Kidney (tissue), 14 donors: ENCODE data around the gene ITPR1. TPM values are rescaled to one million over a fixed set of nuclear protein-coding genes. Genes with fewer than 3 reads are reported as not detected.

Experiments
- DNase-seq, 5 donors: peaks; one replicate each; pipeline ENCODE4 v3.0.0-alpha.2; 2013 to 2020
- FAIRE-seq: peaks from 2 replicates; lab custom pipeline; 2012; peaks lifted over from hg19 to GRCh38; lab: Jason Lieb, UNC
- H3K27ac ChIP-seq, 2 donors: one replicate each; pipeline ENCODE4 v1.7.0; 2013; ENCODE audit warnings: low read depth in 2 of 2, low read length in 2 of 2, inconsistent platforms in 1 of 2
- H3K27me3 ChIP-seq: one replicate; pipeline ENCODE4 v1.7.1; 2013; ENCODE audit warnings: low read length, inconsistent platforms; ENCODE audit not compliant: control insufficient read depth, insufficient read depth
- H3K36me3 ChIP-seq, 3 donors: one replicate each; pipeline versions ENCODE4 v1.7.0 to v1.7.1; 2013; ENCODE audit warnings: low read length in 3 of 3, control low read depth in 1 of 3, inconsistent platforms in 1 of 3; ENCODE audit not compliant: insufficient read depth in 3 of 3, control insufficient read depth in 2 of 3
- H3K4me1 ChIP-seq, 3 donors: one replicate each; pipeline versions ENCODE4 v1.7.0 to v1.7.1; 2013; ENCODE audit warnings: low read length in 3 of 3, inconsistent platforms in 1 of 3, low read depth in 1 of 3; ENCODE audit not compliant: control insufficient read depth in 2 of 3, insufficient read depth in 2 of 3
- H3K4me3 ChIP-seq, 3 donors: one replicate each; pipeline versions ENCODE4 v1.7.0 to v1.8.1; 2013; ENCODE audit warnings: low read length in 3 of 3, control low read depth in 1 of 3, inconsistent platforms in 1 of 3
- H3K9ac ChIP-seq, 3 donors: one replicate each; pipeline versions ENCODE4 v1.7.0 to v1.7.1; 2013; ENCODE audit warnings: low read length in 3 of 3, control low read depth in 1 of 3, inconsistent platforms in 1 of 3
- H3K9me3 ChIP-seq, 3 donors: one replicate each; pipeline versions ENCODE4 v1.7.0 to v1.7.1; 2013; ENCODE audit warnings: low read length in 3 of 3, control low read depth in 1 of 3, inconsistent platforms in 1 of 3; ENCODE audit not compliant: control insufficient read depth in 2 of 3, insufficient read depth in 1 of 3
- CTCF ChIP-seq: IDR thresholded peaks from 3 replicates; pipeline ENCODE4 v1.5.1; 2012; ENCODE audit warnings: mild to moderate bottlenecking, moderate library complexity, borderline replicate concordance; ENCODE audit not compliant: insufficient read depth; ENCODE audit errors: extremely low read depth
- intact Hi-C: fragments of 100-400 bp; cut with DNase I; formaldehyde crosslinking; loops from one replicate; pipeline ENCODE4 v1.11.1; 2022
- polyA plus RNA-seq: library from polyadenylated mRNA; stranded (reverse); fragments of 350-450 nt; fragmentation: Illumina TruSeq; extraction: RNeasy Lipid Tissue Mini Kit (QIAGEN cat#74804); gene quantifications from one replicate; pipeline ENCODE4 v1.2.3, GENCODE V29; 2014; ENCODE audit warnings: low read depth, low replicate concordance; ENCODE audit not compliant: insufficient read depth
- total RNA-seq: library from RNA; stranded (reverse); fragmentation: NEBNext Ultra II Directional; extraction: Animal tissue kit (Norgen Biotek cat#: 25700); gene quantifications from one replicate; pipeline ENCODE4 v1.2.1, GENCODE V29; 2021
- donor health status: control.
- donor health status: control.
- donor health status: control.
- donor health status: control.
- donor health status: control.
- donor health status: DM: yes; HTN: yes; CAD: no.
- donor health status: Normal renal cell carcinoma (clear cell type).

Gene ITPR1
- total and polyA plus RNA-seq, 2 donors from 2014 or later = 30.2 to 81.2 TPM

GRCh38 chr3:4749567-4750002 is 256.4 kb downstream of the ITPR1 start:
- peak overlapping the region in 2 of 3 donors; percentile 58 to 76 for H3K4me3 ChIP-seq
- DNase-seq (no peak), FAIRE-seq (no peak)
- H3K4me1 ChIP-seq = peaks cover 6 to 46% (median 37%) of the 10 kb centered on the region in 3 donors
- intact Hi-C loops = no loop called here
- no peak for TF ChIP-seq CTCF
- H3K27ac ChIP-seq = peak overlapping the region; percentile 90 to 93
- no peaks in the 10 kb centered on the region for H3K27me3 ChIP-seq
- H3K9ac ChIP-seq = peak overlapping the region in 2 of 3 donors; percentile 31 to 91
- H3K36me3 ChIP-seq = peaks cover 0 to 8% (median 2%) of the 10 kb centered on the region in 3 donors
- no peaks in the 10 kb centered on the region for H3K9me3 ChIP-seq

DNA sequence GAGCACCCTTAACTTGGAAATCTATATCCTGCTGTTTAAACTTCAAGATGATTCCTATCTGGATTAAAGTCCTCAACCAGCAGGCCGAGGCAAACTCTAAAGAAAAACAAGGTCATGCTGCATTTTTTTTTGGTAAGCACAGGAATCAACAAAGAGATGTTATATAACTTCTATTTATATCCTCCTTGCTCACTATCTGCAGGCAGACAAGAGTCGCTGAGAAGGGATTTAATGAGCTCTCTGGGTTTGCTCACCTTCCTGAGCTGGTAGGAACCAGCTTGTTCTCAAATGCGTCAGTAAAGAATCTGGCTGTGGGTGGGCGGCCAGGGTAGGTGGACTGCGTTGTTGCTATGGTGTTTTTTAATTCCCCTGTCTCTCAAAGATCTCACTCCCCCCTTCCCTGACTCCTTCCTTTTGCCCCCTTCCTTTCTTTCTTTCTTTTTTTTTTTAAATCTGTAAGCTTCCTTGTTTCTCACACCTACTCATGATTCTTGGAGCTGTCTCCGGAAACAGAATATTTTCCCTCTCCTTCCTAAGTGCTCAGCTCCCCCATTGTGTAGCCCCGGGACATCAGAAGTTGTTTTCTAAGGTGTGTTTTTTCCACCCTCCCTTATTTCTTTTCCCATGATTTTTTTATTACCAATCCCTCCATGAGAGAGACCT is 257.3 kb downstream of the ITPR1 start:
- DNase-seq (peak in 3 of 5 donors; percentile 70 to 90 (median 80)), FAIRE-seq (no peak)

DNA sequence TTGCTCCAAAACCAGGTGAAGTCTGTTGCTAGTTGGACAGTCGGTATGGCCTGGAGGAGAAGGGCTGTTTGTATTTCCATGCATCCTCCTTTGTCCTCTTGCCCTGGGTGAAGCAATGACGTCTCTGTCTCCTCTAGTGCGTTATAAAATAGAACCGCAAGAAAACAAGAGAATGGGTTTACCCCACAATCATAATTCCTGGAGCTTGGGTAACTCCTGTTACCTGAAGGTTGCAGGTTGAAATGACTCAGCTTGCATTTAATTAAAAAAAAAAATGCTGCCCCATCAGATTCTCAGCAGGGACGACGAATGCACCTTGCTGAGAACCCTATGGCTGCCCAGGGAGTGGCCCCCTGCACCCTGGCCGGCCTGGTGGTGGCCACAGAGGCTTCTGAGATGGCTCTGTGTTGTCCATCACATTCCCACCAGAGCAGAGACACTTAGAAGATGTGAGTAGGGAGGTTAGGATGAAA is 257.9 kb downstream of the ITPR1 start:
- no peak for TF ChIP-seq CTCF

More for the DNA sequence above, 257.3 kb downstream of the ITPR1 start:
- intact Hi-C loops = no loop called here
- H3K9me3 ChIP-seq = no peaks in the 10 kb centered on the region
- TF ChIP-seq CTCF = no peak
- H3K27ac ChIP-seq = peak overlapping the region; percentile 90 to 93
- no peaks in the 10 kb centered on the region for H3K27me3 ChIP-seq
- H3K9ac ChIP-seq = peak overlapping the region in 2 of 3 donors; percentile 12 to 91
- H3K4me1 ChIP-seq = peaks cover 6 to 53% (median 42%) of the 10 kb centered on the region in 3 donors
- peaks cover 0 to 8% (median 2%) of the 10 kb centered on the region in 3 donors for H3K36me3 ChIP-seq
- H3K4me3 ChIP-seq = peak overlapping the region; percentile 30 to 76 (median 58)

More for the DNA sequence above, 257.9 kb downstream of the ITPR1 start:
- Histone ChIP-seq H3K27me3 (no peaks in the 10 kb centered on the region), H3K9ac (peak overlapping the region in 2 of 3 donors; percentile 12 to 91), H3K9me3 (no peaks in the 10 kb centered on the region), H3K27ac (peak overlapping the region; percentile 90 to 93), H3K36me3 (peaks cover 0 to 8% (median 2%) of the 10 kb centered on the region in 3 donors), H3K4me3 (peak overlapping the region; percentile 30 to 76 (median 58)), H3K4me1 (peaks cover 6 to 59% (median 47%) of the 10 kb centered on the region in 3 donors)
- DNase-seq (no peak), FAIRE-seq (no peak)
- intact Hi-C loops = no loop called here
